GM12878 (cell line): ENCODE data around the gene MCC.

Source experiments
- ATF7 ChIP-seq: fragments of 450-650 bp; IDR thresholded peaks from 2 replicates; pipeline ENCODE4 v1.6.1; 2016; ENCODE audit warnings: low read depth, mild to moderate bottlenecking
- BRCA1 ChIP-seq: IDR thresholded peaks from 2 replicates; pipeline ENCODE4 v1.6.1; 2011; ENCODE audit warnings: low read depth, low read length, improper control_type of control experiment
- CTCF ChIP-seq, 3 experiments: IDR thresholded peaks in 2 of 3; conservative IDR thresholded peaks in 1 of 3; 2 replicates each; pipeline ENCODE4 v1.5.1; 2011; ENCODE audit warnings: low read depth in 3 of 3, low read length in 3 of 3, mild to moderate bottlenecking in 3 of 3, control low read depth in 2 of 3, moderate library complexity in 2 of 3, inconsistent platforms in 1 of 3, mixed read lengths in 1 of 3; ENCODE audit not compliant: control insufficient read depth in 2 of 3, insufficient read depth in 1 of 3; ENCODE audit errors: extremely low read depth in 1 of 3
- NFYB ChIP-seq: IDR thresholded peaks from 2 replicates; pipeline ENCODE4 v1.6.1; 2011; ENCODE audit warnings: low read depth, mild to moderate bottlenecking, low read length, improper control_type of control experiment, moderate library complexity; ENCODE audit not compliant: insufficient read depth
- PBX3 ChIP-seq: IDR thresholded peaks from 2 replicates; pipeline ENCODE4 v1.6.1; 2011; ENCODE audit warnings: mild to moderate bottlenecking, low read depth, low read length, moderate library complexity; ENCODE audit not compliant: insufficient replicate concordance
- POLR2AphosphoS5 ChIP-seq: IDR thresholded peaks from 2 replicates; pipeline ENCODE4 v1.6.1; 2011; ENCODE audit warnings: mild to moderate bottlenecking, low read length, inconsistent platforms
- RELB ChIP-seq: fragments of 450-650 bp; IDR thresholded peaks from 2 replicates; pipeline ENCODE4 v1.6.1; 2017; ENCODE audit warnings: low read depth, mild to moderate bottlenecking, moderate library complexity
- SPI1 ChIP-seq: IDR thresholded peaks from 2 replicates; pipeline ENCODE4 v1.6.1; 2011; ENCODE audit warnings: low read depth, mild to moderate bottlenecking, low read length, moderate library complexity, borderline replicate concordance; ENCODE audit not compliant: insufficient read depth
- TAF1 ChIP-seq: IDR thresholded peaks from 2 replicates; pipeline ENCODE4 v1.6.1; 2011; ENCODE audit warnings: mild to moderate bottlenecking, low read depth, low read length, borderline replicate concordance
- TARDBP ChIP-seq: IDR thresholded peaks from 2 replicates; pipeline ENCODE4 v1.6.1; 2016; ENCODE audit warnings: borderline replicate concordance
- TF ChIP-seq, protein P1 (sequence below): fragments of 450-650 bp; IDR thresholded peaks from 2 replicates; pipeline ENCODE4 v1.6.1; 2014; ENCODE audit warnings: mild to moderate bottlenecking
- TF ChIP-seq, protein P2 (sequence below): IDR thresholded peaks from 2 replicates; pipeline ENCODE4 v1.6.1; 2012; ENCODE audit warnings: low read depth, low read length, improper control_type of control experiment
- TF ChIP-seq, protein P3 (sequence below): fragments of 450-650 bp; IDR thresholded peaks from 2 replicates; pipeline ENCODE4 v1.6.1; 2017; ENCODE audit warnings: mild to moderate bottlenecking, moderate library complexity

DNA sequence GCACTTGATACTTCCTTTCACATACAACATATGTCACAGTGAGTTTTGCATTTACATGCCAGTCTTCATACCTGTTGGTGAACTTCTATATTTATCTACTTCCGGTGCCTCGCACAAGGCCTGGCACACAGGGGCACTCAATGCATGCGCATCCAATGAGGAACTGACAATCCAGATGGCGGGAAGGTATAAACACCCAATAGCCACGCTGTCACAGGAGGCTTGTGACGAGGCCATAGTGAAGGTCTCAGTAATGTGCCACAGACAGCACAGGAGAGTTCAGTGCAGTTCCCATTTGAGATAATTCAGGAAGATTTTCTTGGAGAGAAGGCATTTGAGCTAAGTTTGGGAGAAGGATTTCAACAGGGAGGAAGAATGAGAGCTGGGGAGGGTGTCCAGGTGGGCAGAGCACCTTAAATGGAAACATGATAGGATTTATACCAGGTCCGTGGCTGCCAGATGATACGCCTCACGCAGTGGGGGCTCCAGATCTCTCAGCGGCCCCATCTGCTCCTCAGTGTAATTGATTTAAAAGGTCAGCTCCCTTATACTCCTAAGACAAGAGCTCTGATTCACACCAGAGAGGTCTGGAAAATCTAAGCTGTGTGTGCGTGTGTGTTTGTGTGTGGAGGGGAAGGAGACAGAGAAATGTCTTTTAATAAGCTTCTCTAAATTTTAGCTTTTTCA, 305.5 kb downstream of the MCC start:
- no peak for TF ChIP-seq CTCF (IDR thresholded peaks at IDR 0.05 in 2 of 3, conservative IDR thresholded peaks at IDR 0.05 in 1 of 3; ENCODE audit: control insufficient read depth in 2 of 3, extremely low read depth in 1 of 3, insufficient read depth in 1 of 3, low read depth in 3 of 3, low read length in 3 of 3)
- no peak for TF ChIP-seq POLR2AphosphoS5
- TF ChIP-seq, protein P1, sequence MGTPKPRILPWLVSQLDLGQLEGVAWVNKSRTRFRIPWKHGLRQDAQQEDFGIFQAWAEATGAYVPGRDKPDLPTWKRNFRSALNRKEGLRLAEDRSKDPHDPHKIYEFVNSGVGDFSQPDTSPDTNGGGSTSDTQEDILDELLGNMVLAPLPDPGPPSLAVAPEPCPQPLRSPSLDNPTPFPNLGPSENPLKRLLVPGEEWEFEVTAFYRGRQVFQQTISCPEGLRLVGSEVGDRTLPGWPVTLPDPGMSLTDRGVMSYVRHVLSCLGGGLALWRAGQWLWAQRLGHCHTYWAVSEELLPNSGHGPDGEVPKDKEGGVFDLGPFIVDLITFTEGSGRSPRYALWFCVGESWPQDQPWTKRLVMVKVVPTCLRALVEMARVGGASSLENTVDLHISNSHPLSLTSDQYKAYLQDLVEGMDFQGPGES = no peak
- TF ChIP-seq RELB = no peak
- no peak for TF ChIP-seq TAF1
- no peak for TF ChIP-seq SPI1
- TF ChIP-seq BRCA1 = no peak
- TF ChIP-seq, protein P2, sequence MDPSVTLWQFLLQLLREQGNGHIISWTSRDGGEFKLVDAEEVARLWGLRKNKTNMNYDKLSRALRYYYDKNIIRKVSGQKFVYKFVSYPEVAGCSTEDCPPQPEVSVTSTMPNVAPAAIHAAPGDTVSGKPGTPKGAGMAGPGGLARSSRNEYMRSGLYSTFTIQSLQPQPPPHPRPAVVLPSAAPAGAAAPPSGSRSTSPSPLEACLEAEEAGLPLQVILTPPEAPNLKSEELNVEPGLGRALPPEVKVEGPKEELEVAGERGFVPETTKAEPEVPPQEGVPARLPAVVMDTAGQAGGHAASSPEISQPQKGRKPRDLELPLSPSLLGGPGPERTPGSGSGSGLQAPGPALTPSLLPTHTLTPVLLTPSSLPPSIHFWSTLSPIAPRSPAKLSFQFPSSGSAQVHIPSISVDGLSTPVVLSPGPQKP = no peak
- no peak for TF ChIP-seq NFYB
- TF ChIP-seq PBX3 = no peak
- TF ChIP-seq TARDBP = no peak
- TF ChIP-seq ATF7 = no peak
- TF ChIP-seq, protein P3, sequence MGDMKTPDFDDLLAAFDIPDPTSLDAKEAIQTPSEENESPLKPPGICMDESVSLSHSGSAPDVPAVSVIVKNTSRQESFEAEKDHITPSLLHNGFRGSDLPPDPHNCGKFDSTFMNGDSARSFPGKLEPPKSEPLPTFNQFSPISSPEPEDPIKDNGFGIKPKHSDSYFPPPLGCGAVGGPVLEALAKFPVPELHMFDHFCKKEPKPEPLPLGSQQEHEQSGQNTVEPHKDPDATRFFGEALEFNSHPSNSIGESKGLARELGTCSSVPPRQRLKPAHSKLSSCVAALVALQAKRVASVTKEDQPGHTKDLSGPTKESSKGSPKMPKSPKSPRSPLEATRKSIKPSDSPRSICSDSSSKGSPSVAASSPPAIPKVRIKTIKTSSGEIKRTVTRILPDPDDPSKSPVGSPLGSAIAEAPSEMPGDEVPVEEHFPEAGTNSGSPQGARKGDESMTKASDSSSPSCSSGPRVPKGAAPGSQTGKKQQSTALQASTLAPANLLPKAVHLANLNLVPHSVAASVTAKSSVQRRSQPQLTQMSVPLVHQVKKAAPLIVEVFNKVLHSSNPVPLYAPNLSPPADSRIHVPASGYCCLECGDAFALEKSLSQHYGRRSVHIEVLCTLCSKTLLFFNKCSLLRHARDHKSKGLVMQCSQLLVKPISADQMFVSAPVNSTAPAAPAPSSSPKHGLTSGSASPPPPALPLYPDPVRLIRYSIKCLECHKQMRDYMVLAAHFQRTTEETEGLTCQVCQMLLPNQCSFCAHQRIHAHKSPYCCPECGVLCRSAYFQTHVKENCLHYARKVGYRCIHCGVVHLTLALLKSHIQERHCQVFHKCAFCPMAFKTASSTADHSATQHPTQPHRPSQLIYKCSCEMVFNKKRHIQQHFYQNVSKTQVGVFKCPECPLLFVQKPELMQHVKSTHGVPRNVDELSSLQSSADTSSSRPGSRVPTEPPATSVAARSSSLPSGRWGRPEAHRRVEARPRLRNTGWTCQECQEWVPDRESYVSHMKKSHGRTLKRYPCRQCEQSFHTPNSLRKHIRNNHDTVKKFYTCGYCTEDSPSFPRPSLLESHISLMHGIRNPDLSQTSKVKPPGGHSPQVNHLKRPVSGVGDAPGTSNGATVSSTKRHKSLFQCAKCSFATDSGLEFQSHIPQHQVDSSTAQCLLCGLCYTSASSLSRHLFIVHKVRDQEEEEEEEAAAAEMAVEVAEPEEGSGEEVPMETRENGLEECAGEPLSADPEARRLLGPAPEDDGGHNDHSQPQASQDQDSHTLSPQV = no peak
